Endothelial cell (in vitro differentiated cells): ENCODE data around the gene NRN1. TPM values are rescaled to one million over a fixed set of nuclear protein-coding genes. Genes with fewer than 3 reads are reported as not detected.

Experiments used
- DNase-seq: peaks from one replicate; pipeline ENCODE4 v3.0.0; 2021; ENCODE audit warnings: low spot score
- H3K27ac Mint-ChIP-seq: one replicate; pipeline ENCODE4 v1.8.0; 2021; ENCODE audit warnings: mixed read lengths, inconsistent platforms; ENCODE audit not compliant: unreplicated experiment
- H3K27me3 Mint-ChIP-seq: one replicate; pipeline ENCODE4 v1.8.0; 2021; ENCODE audit warnings: mild to moderate bottlenecking, moderate library complexity, mixed read lengths, inconsistent platforms; ENCODE audit not compliant: unreplicated experiment
- H3K36me3 Mint-ChIP-seq: one replicate; pipeline ENCODE4 v1.8.0; 2021; ENCODE audit warnings: mild to moderate bottlenecking, low read depth, mixed read lengths, inconsistent platforms; ENCODE audit not compliant: unreplicated experiment
- H3K4me1 Mint-ChIP-seq: one replicate; pipeline ENCODE4 v1.8.0; 2021; ENCODE audit warnings: mild to moderate bottlenecking, mixed read lengths, inconsistent platforms; ENCODE audit not compliant: unreplicated experiment
- H3K4me3 Mint-ChIP-seq: one replicate; pipeline ENCODE4 v1.8.0; 2021; ENCODE audit warnings: mild to moderate bottlenecking, mixed read lengths, inconsistent platforms; ENCODE audit not compliant: unreplicated experiment
- H3K9me3 Mint-ChIP-seq: one replicate; pipeline ENCODE4 v1.8.0; 2021; ENCODE audit warnings: mixed read lengths, inconsistent platforms; ENCODE audit not compliant: unreplicated experiment
- total RNA-seq: library from RNA; stranded (reverse); fragmentation: NEBNext Ultra II Directional; extraction: Animal tissue kit (Norgen Biotek cat#: 25700); gene quantifications from one replicate; pipeline ENCODE4 v1.2.1, GENCODE V29; 2021; ENCODE audit not compliant: unreplicated experiment
- TF ChIP-seq, protein P1 (sequence below): fragments of 200-600 bp; sonication (generic); IDR thresholded peaks from one replicate; pipeline ENCODE4 v1.5.0; 2021; ENCODE audit warnings: antibody characterized with exemption; ENCODE audit not compliant: unreplicated experiment

NRN1 gene
- total RNA-seq, 1 donor from 2014 or later = 39.6 TPM

DNA sequence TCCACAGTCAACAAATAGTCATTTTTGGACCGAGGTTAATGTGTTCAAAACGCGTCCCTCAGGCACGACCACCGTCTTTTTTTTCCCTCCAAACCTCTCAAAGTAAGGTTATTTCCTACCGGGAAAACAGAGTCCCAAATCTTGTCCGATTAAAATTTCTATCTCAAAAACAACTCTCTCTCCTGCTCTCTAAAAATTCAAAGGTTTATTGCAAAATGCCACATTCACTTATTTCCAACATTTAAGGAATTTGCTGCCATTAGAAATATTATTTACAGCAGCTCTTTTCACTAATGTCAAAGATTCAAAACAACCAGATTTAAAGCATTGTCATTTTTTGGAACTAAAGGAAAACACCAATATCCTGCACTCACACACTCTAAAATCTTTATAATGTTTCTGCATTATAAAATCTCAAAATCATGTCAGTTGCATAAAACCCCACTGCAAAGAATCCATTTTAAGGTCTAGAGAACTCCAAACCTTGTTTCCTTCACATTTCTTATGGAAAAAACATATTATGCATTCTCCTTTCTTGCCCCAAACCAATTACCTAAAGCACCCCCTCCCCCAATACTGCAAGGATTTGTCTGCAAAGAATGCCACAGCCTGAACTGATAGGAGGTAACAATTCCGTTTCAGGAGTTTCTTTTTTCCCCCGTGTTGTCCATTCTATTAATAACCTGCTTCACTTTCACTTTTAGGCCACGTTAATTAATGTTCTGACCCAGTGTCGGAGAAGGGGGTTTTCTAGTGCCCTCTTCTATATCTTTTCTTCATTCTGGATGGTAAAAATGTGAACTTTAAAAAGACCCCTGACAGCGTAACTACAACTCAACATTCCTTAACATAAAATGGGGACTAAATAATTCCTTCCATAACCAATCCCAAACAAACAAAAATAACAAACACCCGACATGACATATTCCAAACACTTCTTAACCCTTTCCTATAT, 1.4 kb downstream of the NRN1 start:
- DNase-seq = no peak
- Mint-ChIP-seq H3K4me3 (peak overlapping the region; percentile 92), H3K27ac (peak overlapping the region; percentile 72), H3K27me3 (peaks cover 16% of the 10 kb centered on the region), H3K36me3 (peaks cover 22% of the 10 kb centered on the region), H3K9me3 (no peaks in the 10 kb centered on the region), H3K4me1 (peaks cover 55% of the 10 kb centered on the region)
- TF ChIP-seq, protein P1, sequence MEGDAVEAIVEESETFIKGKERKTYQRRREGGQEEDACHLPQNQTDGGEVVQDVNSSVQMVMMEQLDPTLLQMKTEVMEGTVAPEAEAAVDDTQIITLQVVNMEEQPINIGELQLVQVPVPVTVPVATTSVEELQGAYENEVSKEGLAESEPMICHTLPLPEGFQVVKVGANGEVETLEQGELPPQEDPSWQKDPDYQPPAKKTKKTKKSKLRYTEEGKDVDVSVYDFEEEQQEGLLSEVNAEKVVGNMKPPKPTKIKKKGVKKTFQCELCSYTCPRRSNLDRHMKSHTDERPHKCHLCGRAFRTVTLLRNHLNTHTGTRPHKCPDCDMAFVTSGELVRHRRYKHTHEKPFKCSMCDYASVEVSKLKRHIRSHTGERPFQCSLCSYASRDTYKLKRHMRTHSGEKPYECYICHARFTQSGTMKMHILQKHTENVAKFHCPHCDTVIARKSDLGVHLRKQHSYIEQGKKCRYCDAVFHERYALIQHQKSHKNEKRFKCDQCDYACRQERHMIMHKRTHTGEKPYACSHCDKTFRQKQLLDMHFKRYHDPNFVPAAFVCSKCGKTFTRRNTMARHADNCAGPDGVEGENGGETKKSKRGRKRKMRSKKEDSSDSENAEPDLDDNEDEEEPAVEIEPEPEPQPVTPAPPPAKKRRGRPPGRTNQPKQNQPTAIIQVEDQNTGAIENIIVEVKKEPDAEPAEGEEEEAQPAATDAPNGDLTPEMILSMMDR = no peak

DNA sequence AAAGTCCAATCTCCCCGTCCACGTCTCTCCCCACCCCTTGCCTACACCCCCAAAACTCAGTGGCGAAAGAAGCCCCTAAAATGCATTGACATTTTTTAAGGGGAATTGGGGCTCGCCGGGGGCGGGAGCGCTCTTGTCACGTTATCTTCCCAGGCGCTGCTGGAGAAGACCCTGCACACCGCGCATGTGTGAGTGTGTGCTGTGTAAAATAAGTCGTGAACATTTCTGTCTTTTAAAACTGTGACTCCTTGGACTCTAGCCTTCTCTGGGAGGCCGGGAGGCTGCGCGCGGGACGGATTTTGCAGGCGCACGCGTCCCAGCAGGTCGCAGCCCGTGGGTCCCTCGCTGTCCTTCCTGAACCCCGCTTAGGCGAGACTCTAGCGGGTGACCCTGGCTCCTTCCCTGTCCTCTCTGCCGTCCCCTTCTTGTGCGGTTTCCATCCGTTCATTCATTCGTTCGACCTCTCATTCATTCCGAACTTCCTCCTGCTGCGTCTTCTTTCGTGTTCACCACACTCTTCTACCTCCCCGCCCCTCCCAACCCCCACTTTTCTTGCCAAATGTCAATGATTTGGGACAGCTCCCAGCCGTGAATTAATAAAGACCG, 2.2 kb downstream of the NRN1 start:
- peaks cover 28% of the 10 kb centered on the region for H3K36me3 Mint-ChIP-seq
- H3K4me1 Mint-ChIP-seq = peaks cover 62% of the 10 kb centered on the region
- TF ChIP-seq, protein P1 = no peak
- peaks cover 24% of the 10 kb centered on the region for H3K27me3 Mint-ChIP-seq
- no peak for DNase-seq
- no peaks in the 10 kb centered on the region for H3K9me3 Mint-ChIP-seq
- H3K4me3 Mint-ChIP-seq = peak overlapping the region; percentile 92
- H3K27ac Mint-ChIP-seq = peak overlapping the region; percentile 86

DNA sequence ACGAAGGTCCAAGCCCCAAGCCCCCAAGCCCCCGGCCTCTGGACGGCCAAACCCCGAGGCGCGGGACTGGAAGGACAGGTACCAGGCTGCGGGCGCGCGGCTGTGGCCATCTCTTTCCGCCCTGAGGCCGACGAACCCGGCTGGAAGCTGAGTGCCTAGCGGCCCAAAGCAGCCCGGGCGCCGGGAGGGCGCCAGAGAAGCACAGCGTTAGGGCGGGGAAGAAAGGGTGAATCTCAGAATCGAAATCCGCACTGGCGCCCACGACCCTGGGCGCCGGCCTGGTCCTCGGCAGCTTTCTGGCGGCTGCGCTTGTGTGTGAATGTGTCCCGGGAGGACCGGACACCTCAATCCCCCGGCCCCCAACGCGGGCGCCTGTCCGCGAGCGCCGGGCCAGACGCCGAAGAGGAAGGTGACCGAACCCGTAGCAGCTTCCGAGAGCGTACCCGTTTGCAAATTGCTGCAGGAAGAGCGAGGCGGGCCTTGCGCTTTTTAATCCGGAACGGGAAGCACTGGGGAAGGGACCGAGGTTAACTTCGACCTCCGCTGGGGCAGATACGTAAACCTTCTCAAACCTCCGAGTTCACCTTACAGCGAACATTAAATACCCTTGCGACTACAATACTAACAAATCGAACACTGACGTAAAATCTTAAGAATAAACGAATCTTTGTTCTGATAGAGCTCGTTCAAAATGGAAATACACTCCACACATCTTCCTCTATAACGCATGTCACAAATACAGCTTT, 2.9 kb downstream of the NRN1 start:
- Mint-ChIP-seq H3K27ac (peak overlapping the region; percentile 86), H3K4me1 (peaks cover 61% of the 10 kb centered on the region), H3K36me3 (peaks cover 29% of the 10 kb centered on the region), H3K27me3 (peaks cover 27% of the 10 kb centered on the region), H3K9me3 (no peaks in the 10 kb centered on the region), H3K4me3 (peak overlapping the region; percentile 95)
- TF ChIP-seq, protein P1 = no peak
- peak; percentile 53 for DNase-seq

DNA sequence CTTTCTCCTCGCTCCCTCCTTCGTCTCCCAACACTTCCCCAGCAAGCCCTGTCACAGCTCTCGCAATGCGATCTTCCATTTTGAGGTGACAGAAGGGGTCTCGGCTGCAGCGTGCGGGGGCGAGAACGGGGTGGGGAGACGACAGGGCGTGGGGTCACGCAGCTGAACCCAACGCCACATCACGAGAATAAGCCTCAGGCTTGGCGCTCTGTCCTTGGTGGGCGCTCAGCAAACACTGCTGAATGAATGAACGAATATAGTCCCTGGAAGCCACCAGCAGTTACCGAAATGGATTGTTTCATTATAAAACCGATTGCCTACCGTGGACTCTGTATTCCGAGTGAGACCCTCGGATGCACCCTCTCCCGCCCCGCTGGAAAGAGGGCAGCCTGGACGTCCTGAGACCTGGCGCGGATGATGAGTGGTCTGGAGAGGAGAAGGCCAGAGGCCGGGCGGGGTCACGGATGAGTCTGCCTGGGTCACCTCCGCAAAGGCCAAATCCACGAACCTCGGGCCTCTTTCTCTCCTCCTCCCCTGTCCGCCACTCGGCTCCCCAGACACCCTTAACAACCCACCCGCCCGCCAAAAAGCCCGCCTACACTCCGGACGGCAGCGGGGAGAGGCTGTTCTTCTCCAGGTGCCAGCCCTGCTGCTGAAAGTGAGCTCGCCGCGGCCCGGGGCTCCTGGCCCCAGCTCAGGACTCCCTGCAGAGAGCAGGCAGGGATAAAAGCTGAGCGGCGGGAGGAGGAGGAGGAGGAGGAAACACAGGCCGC, 3.7 kb downstream of the NRN1 start:
- no peaks in the 10 kb centered on the region for H3K9me3 Mint-ChIP-seq
- peaks cover 34% of the 10 kb centered on the region for H3K36me3 Mint-ChIP-seq
- peaks cover 64% of the 10 kb centered on the region for H3K4me1 Mint-ChIP-seq
- TF ChIP-seq, protein P1 = no peak
- H3K27ac Mint-ChIP-seq = peak overlapping the region; percentile 36
- no peak for DNase-seq
- peak overlapping the region; percentile 95 for H3K4me3 Mint-ChIP-seq
- peaks cover 27% of the 10 kb centered on the region for H3K27me3 Mint-ChIP-seq
